Measurements from ENCODE around the gene TYW1. TPM values are rescaled to one million over a fixed set of nuclear protein-coding genes. Genes with fewer than 3 reads are reported as not detected.
"Not testable (repeated sequence)": the region's sequence is repeated elsewhere in the genome, so short reads cannot be mapped to it uniquely, and the experiment has no call there.

Gene TYW1
- polyA plus RNA-seq (ENCODE audit: insufficient read length) = 15.5 TPM

- peak; percentile 98 for DNase-seq
Measured at GRCh38 chr7:66996444-66997191, at the start of gene TYW1. TSS of gene TYW1 (plus strand) at chr7:66996833. CDS start at chr7:66996979, 146 bp downstream.

GRCh38 chr7:66948480-66949109 lies 48.0 kb upstream of the TYW1 start:
- no peak for DNase-seq

- DNase-seq = no peak
Measured at GRCh38 chr7:66950311-66950710, 46.3 kb upstream of the TYW1 start.

GRCh38 chr7:66950763-66951162 lies 45.9 kb upstream of the TYW1 start:
- no peak for DNase-seq

GRCh38 chr7:66952343-66953043 lies 44.1 kb upstream of the TYW1 start:
- no peak for DNase-seq

GRCh38 chr7:66953044-66953427 lies 43.6 kb upstream of the TYW1 start:
- no peak for DNase-seq

GRCh38 chr7:66957595-66958290 lies 38.9 kb upstream of the TYW1 start:
- DNase-seq = no peak

- DNase-seq = no peak
Measured at GRCh38 chr7:66958538-66959350, 37.9 kb upstream of the TYW1 start.

GRCh38 chr7:66960192-66960591 lies 36.4 kb upstream of the TYW1 start:
- no peak for DNase-seq

GRCh38 chr7:66961096-66961495 lies 35.5 kb upstream of the TYW1 start:
- no peak for DNase-seq

GRCh38 chr7:66964411-66964810 lies 32.2 kb upstream of the TYW1 start:
- no peak for DNase-seq

GRCh38 chr7:66967029-66967428 lies 29.6 kb upstream of the TYW1 start:
- no peak for DNase-seq

GRCh38 chr7:66969001-66969400 lies 27.6 kb upstream of the TYW1 start:
- DNase-seq = not testable (repeated sequence)

- no peak for DNase-seq
Measured at GRCh38 chr7:66970310-66970709, 26.3 kb upstream of the TYW1 start.

- no peak for DNase-seq
Measured at GRCh38 chr7:66974986-66975590, 21.5 kb upstream of the TYW1 start.

GRCh38 chr7:66978312-66978711 lies 18.3 kb upstream of the TYW1 start:
- not testable (repeated sequence) for DNase-seq

- DNase-seq = not testable (repeated sequence)
Measured at GRCh38 chr7:66979013-66979412, 17.6 kb upstream of the TYW1 start.

GRCh38 chr7:66980336-66980735 lies 16.3 kb upstream of the TYW1 start:
- DNase-seq = not testable (repeated sequence)

- DNase-seq = not testable (repeated sequence)
Measured at GRCh38 chr7:66989552-66989951, 7.1 kb upstream of the TYW1 start.

GRCh38 chr7:66994051-66994450 lies 2.6 kb upstream of the TYW1 start:
- DNase-seq = not testable (repeated sequence)

- not testable (repeated sequence) for DNase-seq
Measured at GRCh38 chr7:66994691-66995049, 2.0 kb upstream of the TYW1 start.
